Fibroblast of the aortic adventitia (primary cell): ENCODE measurements around the gene ANKRD16. TPM values are rescaled to one million over a fixed set of nuclear protein-coding genes. Genes with fewer than 3 reads are reported as not detected.

Experiments
- DNase-seq: peaks from one replicate; pipeline ENCODE4 v3.0.0-alpha.2; 2010; ENCODE audit warnings: low read depth
- H3K4me3 ChIP-seq: 2 replicates; pipeline ENCODE4 v1.5.1; 2011; ENCODE audit warnings: low read depth, mild to moderate bottlenecking, control low read depth, low read length, moderate library complexity
- CTCF ChIP-seq: IDR thresholded peaks from 2 replicates; pipeline ENCODE4 v1.5.1; 2011; ENCODE audit warnings: mild to moderate bottlenecking, low read length, control low read depth, inconsistent platforms; ENCODE audit not compliant: insufficient read depth
- total RNA-seq: library from RNA; depleted of rRNA; stranded (reverse); fragments of >200 nt; gene quantifications from 2 replicates; pipeline ENCODE4 v1.2.3, GENCODE V29; 2012; ENCODE audit warnings: low replicate concordance

The ANKRD16 gene
- total RNA-seq, 1 donor: 5.0 TPM

- no peak for TF ChIP-seq CTCF
- no peak overlapping the region for H3K4me3 ChIP-seq
- no peak for DNase-seq
Measured at GRCh38 chr10:5905854-5906507, 16.3 kb upstream of the ANKRD16 start.

- no peak overlapping the region for H3K4me3 ChIP-seq
- no peak for DNase-seq
- no peak for TF ChIP-seq CTCF
Measured at GRCh38 chr10:5904227-5904626, 14.5 kb upstream of the ANKRD16 start.

- no peak overlapping the region for H3K4me3 ChIP-seq
- no peak for DNase-seq
- no peak for TF ChIP-seq CTCF
Measured at GRCh38 chr10:5903563-5903962, 13.9 kb upstream of the ANKRD16 start.

GRCh38 chr10:5902511-5903274 lies 13.0 kb upstream of the ANKRD16 start:
- DNase-seq: no peak
- no peak overlapping the region for H3K4me3 ChIP-seq
- TF ChIP-seq CTCF: no peak

- H3K4me3 ChIP-seq: no peak overlapping the region
- no peak for TF ChIP-seq CTCF
- DNase-seq: no peak
Measured at GRCh38 chr10:5900247-5900646, 10.6 kb upstream of the ANKRD16 start.

- DNase-seq: no peak
- TF ChIP-seq CTCF: no peak
Measured at GRCh38 chr10:5898163-5898562, 8.5 kb upstream of the ANKRD16 start.

More at GRCh38 chr10:5898163-5898562, 8.5 kb upstream of the ANKRD16 start:
- no peak overlapping the region for H3K4me3 ChIP-seq
